ENCODE measurements around the gene VSIG8.
"Not testable (repeated sequence)": the region's sequence is repeated elsewhere in the genome, so short reads cannot be mapped to it uniquely, and the experiment has no call there.

Gene VSIG8

GRCh38 chr1:159862557-159862956, at the start of gene VSIG8:
VSIG8 (minus strand) TSS chr1:159862657; CDS start chr1:159862521, 136 bp downstream.
- Histone ChIP-seq H3K27me3 (ENCODE audit: control insufficient read depth, insufficient read depth, low read length) (no peaks in the 10 kb centered on the region), H3K4me1 (ENCODE audit: control insufficient read depth, insufficient read depth, low read length) (0 out of 2 replicates have a peak, but pooled peaks cover under 1% of the 10 kb centered on the region), H3K27ac (ENCODE audit: low read length) (no peak within 1 kb of the TSS), H3K36me3 (ENCODE audit: control insufficient read depth, insufficient read depth, low read length) (no peaks in the 10 kb centered on the region), H3K4me3 (ENCODE audit: low read length) (no peak within 1 kb of the TSS), H3K9me3 (ENCODE audit: control insufficient read depth, insufficient read depth, low read length) (no peaks in the 10 kb centered on the region)
- no CpG with 5 or more reads among the region's 4 CpGs for WGBS (ENCODE audit: insufficient coverage, insufficient read length)
- no peak for DNase-seq (ENCODE audit: low read depth, low spot score)

- Histone ChIP-seq H3K4me1 (ENCODE audit: control insufficient read depth, insufficient read depth, low read length) (peaks cover 18% of the 10 kb centered on the region), H3K27ac (ENCODE audit: low read length) (no peak overlapping the region)
These were observed 49.0 kb upstream of the VSIG8 start for GRCh38 chr1:159911326-159912070.

GRCh38 chr1:159908031-159908940, 45.8 kb upstream of the VSIG8 start:
- no peaks in the 10 kb centered on the region for H3K36me3 ChIP-seq (ENCODE audit: control insufficient read depth, insufficient read depth, low read length)
- no CpG with 5 or more reads among the region's 9 CpGs for WGBS (ENCODE audit: insufficient coverage, insufficient read length)
- no peak overlapping the region for H3K4me3 ChIP-seq (ENCODE audit: low read length)
- no peak for DNase-seq (ENCODE audit: low read depth, low spot score)
- H3K9me3 ChIP-seq (ENCODE audit: control insufficient read depth, insufficient read depth, low read length), result no peaks in the 10 kb centered on the region
- no peaks in the 10 kb centered on the region for H3K27me3 ChIP-seq (ENCODE audit: control insufficient read depth, insufficient read depth, low read length)
- H3K27ac ChIP-seq (ENCODE audit: low read length), result no peak overlapping the region
- H3K4me1 ChIP-seq (ENCODE audit: control insufficient read depth, insufficient read depth, low read length), result peaks cover 6% of the 10 kb centered on the region; the same call in 1 of the 2 replicates

More at GRCh38 chr1:159911326-159912070, 49.0 kb upstream of the VSIG8 start:
- no peaks in the 10 kb centered on the region for H3K36me3 ChIP-seq (ENCODE audit: control insufficient read depth, insufficient read depth, low read length)
- no peaks in the 10 kb centered on the region for H3K27me3 ChIP-seq (ENCODE audit: control insufficient read depth, insufficient read depth, low read length)
- no CpG with 5 or more reads among the region's 6 CpGs for WGBS (ENCODE audit: insufficient coverage, insufficient read length)
- no peak for DNase-seq (ENCODE audit: low read depth, low spot score)
- H3K4me3 ChIP-seq (ENCODE audit: low read length), result no peak overlapping the region
- no peaks in the 10 kb centered on the region for H3K9me3 ChIP-seq (ENCODE audit: control insufficient read depth, insufficient read depth, low read length)

- no peak for DNase-seq (ENCODE audit: low read depth, low spot score)
- no CpG with 5 or more reads among the region's 1 CpG for WGBS (ENCODE audit: insufficient coverage, insufficient read length)
- Histone ChIP-seq H3K9me3 (ENCODE audit: control insufficient read depth, insufficient read depth, low read length) (no peaks in the 10 kb centered on the region), H3K4me1 (ENCODE audit: control insufficient read depth, insufficient read depth, low read length) (peaks cover 6% of the 10 kb centered on the region; the same call in 1 of the 2 replicates), H3K36me3 (ENCODE audit: control insufficient read depth, insufficient read depth, low read length) (no peaks in the 10 kb centered on the region), H3K4me3 (ENCODE audit: low read length) (no peak overlapping the region), H3K27me3 (ENCODE audit: control insufficient read depth, insufficient read depth, low read length) (no peaks in the 10 kb centered on the region), H3K27ac (ENCODE audit: low read length) (no peak overlapping the region)
These were observed 44.5 kb upstream of the VSIG8 start for GRCh38 chr1:159906960-159907359.

- H3K9me3 ChIP-seq (ENCODE audit: control insufficient read depth, insufficient read depth, low read length); H3K36me3 ChIP-seq (ENCODE audit: control insufficient read depth, insufficient read depth, low read length); DNase-seq (ENCODE audit: low read depth, low spot score); H3K4me3 ChIP-seq (ENCODE audit: low read length); H3K27ac ChIP-seq (ENCODE audit: low read length); H3K27me3 ChIP-seq (ENCODE audit: control insufficient read depth, insufficient read depth, low read length); H3K4me1 ChIP-seq (ENCODE audit: control insufficient read depth, insufficient read depth, low read length): not testable (repeated sequence)
- WGBS (ENCODE audit: insufficient coverage, insufficient read length), result no CpG with 5 or more reads among the region's 3 CpGs
These were observed 41.6 kb upstream of the VSIG8 start for GRCh38 chr1:159904036-159904435.

GRCh38 chr1:159902541-159902940, 40.1 kb upstream of the VSIG8 start:
- no peaks in the 10 kb centered on the region for H3K36me3 ChIP-seq (ENCODE audit: control insufficient read depth, insufficient read depth, low read length)
- no peaks in the 10 kb centered on the region for H3K9me3 ChIP-seq (ENCODE audit: control insufficient read depth, insufficient read depth, low read length)
- H3K4me1 ChIP-seq (ENCODE audit: control insufficient read depth, insufficient read depth, low read length), result peaks cover 1% of the 10 kb centered on the region; the same call in 1 of the 2 replicates
- H3K4me3 ChIP-seq (ENCODE audit: low read length), result no peak overlapping the region
- H3K27ac ChIP-seq (ENCODE audit: low read length), result no peak overlapping the region
- no CpG with 5 or more reads among the region's 3 CpGs for WGBS (ENCODE audit: insufficient coverage, insufficient read length)
- 0 out of 2 replicates have a peak, but pooled peaks cover 2% of the 10 kb centered on the region for H3K27me3 ChIP-seq (ENCODE audit: control insufficient read depth, insufficient read depth, low read length)
- DNase-seq (ENCODE audit: low read depth, low spot score), result no peak

GRCh38 chr1:159900755-159901360, 38.4 kb upstream of the VSIG8 start:
- no peak for DNase-seq (ENCODE audit: low read depth, low spot score)
- H3K27ac ChIP-seq (ENCODE audit: low read length), result no peak overlapping the region
- no peaks in the 10 kb centered on the region for H3K36me3 ChIP-seq (ENCODE audit: control insufficient read depth, insufficient read depth, low read length)
- no peak overlapping the region for H3K4me3 ChIP-seq (ENCODE audit: low read length)
- 0 out of 2 replicates have a peak, but pooled peaks cover 2% of the 10 kb centered on the region for H3K27me3 ChIP-seq (ENCODE audit: control insufficient read depth, insufficient read depth, low read length)
- H3K9me3 ChIP-seq (ENCODE audit: control insufficient read depth, insufficient read depth, low read length), result no peaks in the 10 kb centered on the region
- no CpG with 5 or more reads among the region's 2 CpGs for WGBS (ENCODE audit: insufficient coverage, insufficient read length)
- peaks cover 1% of the 10 kb centered on the region for H3K4me1 ChIP-seq (ENCODE audit: control insufficient read depth, insufficient read depth, low read length)

- WGBS (ENCODE audit: insufficient coverage, insufficient read length), result no CpG with 5 or more reads among the region's 30 CpGs
- 0 out of 2 replicates have a peak, but pooled peaks cover 2% of the 10 kb centered on the region for H3K27me3 ChIP-seq (ENCODE audit: control insufficient read depth, insufficient read depth, low read length)
- H3K9me3 ChIP-seq (ENCODE audit: control insufficient read depth, insufficient read depth, low read length), result no peaks in the 10 kb centered on the region
- no peaks in the 10 kb centered on the region for H3K36me3 ChIP-seq (ENCODE audit: control insufficient read depth, insufficient read depth, low read length)
- DNase-seq (ENCODE audit: low read depth, low spot score), result no peak
- H3K4me3 ChIP-seq (ENCODE audit: low read length), result no peak within 1 kb of the TSS
- H3K4me1 ChIP-seq (ENCODE audit: control insufficient read depth, insufficient read depth, low read length), result peaks cover 1% of the 10 kb centered on the region
- no peak within 1 kb of the TSS for H3K27ac ChIP-seq (ENCODE audit: low read length)
These were observed 37.7 kb upstream of the VSIG8 start, which contains the start of gene CFAP45 for GRCh38 chr1:159900086-159900680. CFAP45 (minus strand) TSS chr1:159900165; CDS start chr1:159900098, 67 bp downstream.

GRCh38 chr1:159899634-159900033, 37.2 kb upstream of the VSIG8 start:
- H3K27ac ChIP-seq (ENCODE audit: low read length); H3K4me3 ChIP-seq (ENCODE audit: low read length); H3K27me3 ChIP-seq (ENCODE audit: control insufficient read depth, insufficient read depth, low read length); H3K36me3 ChIP-seq (ENCODE audit: control insufficient read depth, insufficient read depth, low read length); DNase-seq (ENCODE audit: low read depth, low spot score); H3K9me3 ChIP-seq (ENCODE audit: control insufficient read depth, insufficient read depth, low read length); H3K4me1 ChIP-seq (ENCODE audit: control insufficient read depth, insufficient read depth, low read length): not testable (repeated sequence)
- no CpG with 5 or more reads among the region's 15 CpGs for WGBS (ENCODE audit: insufficient coverage, insufficient read length)

- Histone ChIP-seq H3K27me3 (ENCODE audit: control insufficient read depth, insufficient read depth, low read length) (0 out of 2 replicates have a peak, but pooled peaks cover 2% of the 10 kb centered on the region), H3K9me3 (ENCODE audit: control insufficient read depth, insufficient read depth, low read length) (no peaks in the 10 kb centered on the region), H3K36me3 (ENCODE audit: control insufficient read depth, insufficient read depth, low read length) (no peaks in the 10 kb centered on the region), H3K4me1 (ENCODE audit: control insufficient read depth, insufficient read depth, low read length) (peaks cover 1% of the 10 kb centered on the region), H3K27ac (ENCODE audit: low read length) (no peak overlapping the region), H3K4me3 (ENCODE audit: low read length) (no peak overlapping the region)
- WGBS (ENCODE audit: insufficient coverage, insufficient read length), result no CpG with 5 or more reads among the region's 3 CpGs
- DNase-seq (ENCODE audit: low read depth, low spot score), result no peak
These were observed 36.1 kb upstream of the VSIG8 start for GRCh38 chr1:159898527-159898926.

Measured in iPS DF 6.9 (cell line).